Activated T-cell treated with anti-CD3 and anti-CD28 coated beads, Interleukin-2, amount 50 U/mL, for 48 hours (primary cell): Measurements from ENCODE around the gene ANKZF1.
A peak's percentile ranks its signal among the peaks of the same experiment; 100 is the strongest.
"Not testable (repeated sequence)": the region's sequence is repeated elsewhere in the genome, so short reads cannot be mapped to it uniquely, and the experiment has no call there.

Experiments used
- DNase-seq, 2 experiments: peaks; one replicate each; pipeline ENCODE4 v3.0.0-alpha.2; 2020

ANKZF1 gene, protein sequence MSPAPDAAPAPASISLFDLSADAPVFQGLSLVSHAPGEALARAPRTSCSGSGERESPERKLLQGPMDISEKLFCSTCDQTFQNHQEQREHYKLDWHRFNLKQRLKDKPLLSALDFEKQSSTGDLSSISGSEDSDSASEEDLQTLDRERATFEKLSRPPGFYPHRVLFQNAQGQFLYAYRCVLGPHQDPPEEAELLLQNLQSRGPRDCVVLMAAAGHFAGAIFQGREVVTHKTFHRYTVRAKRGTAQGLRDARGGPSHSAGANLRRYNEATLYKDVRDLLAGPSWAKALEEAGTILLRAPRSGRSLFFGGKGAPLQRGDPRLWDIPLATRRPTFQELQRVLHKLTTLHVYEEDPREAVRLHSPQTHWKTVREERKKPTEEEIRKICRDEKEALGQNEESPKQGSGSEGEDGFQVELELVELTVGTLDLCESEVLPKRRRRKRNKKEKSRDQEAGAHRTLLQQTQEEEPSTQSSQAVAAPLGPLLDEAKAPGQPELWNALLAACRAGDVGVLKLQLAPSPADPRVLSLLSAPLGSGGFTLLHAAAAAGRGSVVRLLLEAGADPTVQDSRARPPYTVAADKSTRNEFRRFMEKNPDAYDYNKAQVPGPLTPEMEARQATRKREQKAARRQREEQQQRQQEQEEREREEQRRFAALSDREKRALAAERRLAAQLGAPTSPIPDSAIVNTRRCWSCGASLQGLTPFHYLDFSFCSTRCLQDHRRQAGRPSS

DNA sequence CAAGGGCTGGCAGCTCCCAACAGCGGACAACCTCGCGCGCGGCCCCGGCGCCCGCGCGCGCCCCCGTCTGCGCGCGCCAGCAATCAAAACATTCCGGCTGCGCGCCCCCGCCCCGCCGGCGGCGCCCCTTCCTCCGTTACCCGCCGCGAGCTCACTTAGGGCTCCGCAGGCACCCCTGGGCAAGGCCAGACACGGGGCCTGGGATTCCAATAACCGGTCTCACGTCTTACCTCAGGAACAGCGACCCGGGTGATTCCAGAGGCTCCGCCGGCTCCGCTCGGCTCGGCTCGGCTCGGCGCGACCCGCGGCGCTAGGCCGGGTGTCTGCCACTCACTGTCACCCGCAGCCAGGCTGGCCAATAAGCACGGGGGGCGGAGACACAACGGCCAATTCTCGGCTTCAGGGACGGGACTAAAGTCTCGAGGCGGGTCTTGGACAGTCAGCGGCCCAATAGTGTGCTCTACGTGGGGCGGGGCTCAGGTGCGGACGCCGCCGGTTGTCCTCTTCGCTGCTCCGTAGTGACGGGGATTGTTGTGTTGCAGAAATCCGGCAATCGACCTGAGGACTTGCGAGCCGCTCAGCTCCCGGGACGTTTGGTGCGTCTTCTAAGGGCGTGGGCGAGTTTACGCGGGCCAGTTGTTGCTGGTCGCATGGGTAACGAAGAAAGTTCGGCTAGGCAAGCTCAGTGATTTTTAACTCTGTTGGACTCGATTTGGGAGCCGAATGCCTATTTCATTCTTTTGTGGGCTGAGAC is at the start of gene ANKZF1, which contains the start of gene ATG9A:
Gene ANKZF1 (plus strand): TSS at position 502 of the 754 bp plus-strand sequence. CDS start 452 bp downstream, outside the sequence.
Gene ATG9A (minus strand): TSS at position 332 of the 754 bp plus-strand sequence. CDS start 1,612 bp downstream, outside the sequence.
- DNase-seq, result peak; percentile 99

DNA sequence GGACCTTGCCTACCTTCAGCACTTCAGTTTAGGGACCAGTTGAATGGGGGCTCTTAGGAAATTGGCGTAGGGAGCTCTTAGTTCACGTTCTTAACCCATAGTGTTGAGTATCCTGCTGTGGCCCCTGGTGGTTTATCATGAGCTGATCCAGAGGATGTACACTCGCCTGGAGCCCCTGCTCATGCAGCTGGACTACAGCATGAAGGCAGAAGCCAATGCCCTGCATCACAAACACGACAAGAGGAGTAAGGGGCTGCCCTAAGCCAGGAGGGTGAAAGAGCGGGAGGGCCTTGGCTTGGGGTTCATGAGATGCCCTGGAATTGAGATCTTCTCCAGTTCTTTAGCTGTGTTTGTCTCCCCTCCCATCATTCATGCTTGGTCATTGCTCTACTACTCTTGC is 48.6 kb upstream of the ANKZF1 start:
- no peak for DNase-seq

DNA sequence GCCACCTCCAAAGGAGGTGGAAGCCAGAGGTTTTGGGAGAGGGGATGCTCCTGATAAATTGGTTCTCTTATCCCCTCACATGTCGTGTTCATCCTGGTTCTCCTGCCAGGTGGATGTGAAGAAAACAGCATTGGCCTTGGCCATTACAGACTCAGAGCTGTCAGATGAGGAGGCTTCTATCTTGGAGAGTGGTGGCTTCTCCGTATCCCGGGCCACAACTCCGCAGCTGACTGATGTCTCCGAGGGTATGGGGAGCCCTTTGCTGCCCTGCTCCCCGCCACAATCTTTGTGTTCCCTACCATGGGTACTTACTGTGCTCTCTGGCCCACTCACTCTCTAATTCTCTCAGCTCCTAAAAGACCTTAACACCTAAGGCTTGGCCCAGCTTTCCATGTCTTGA is 48.1 kb upstream of the ANKZF1 start:
- no peak for DNase-seq

DNA sequence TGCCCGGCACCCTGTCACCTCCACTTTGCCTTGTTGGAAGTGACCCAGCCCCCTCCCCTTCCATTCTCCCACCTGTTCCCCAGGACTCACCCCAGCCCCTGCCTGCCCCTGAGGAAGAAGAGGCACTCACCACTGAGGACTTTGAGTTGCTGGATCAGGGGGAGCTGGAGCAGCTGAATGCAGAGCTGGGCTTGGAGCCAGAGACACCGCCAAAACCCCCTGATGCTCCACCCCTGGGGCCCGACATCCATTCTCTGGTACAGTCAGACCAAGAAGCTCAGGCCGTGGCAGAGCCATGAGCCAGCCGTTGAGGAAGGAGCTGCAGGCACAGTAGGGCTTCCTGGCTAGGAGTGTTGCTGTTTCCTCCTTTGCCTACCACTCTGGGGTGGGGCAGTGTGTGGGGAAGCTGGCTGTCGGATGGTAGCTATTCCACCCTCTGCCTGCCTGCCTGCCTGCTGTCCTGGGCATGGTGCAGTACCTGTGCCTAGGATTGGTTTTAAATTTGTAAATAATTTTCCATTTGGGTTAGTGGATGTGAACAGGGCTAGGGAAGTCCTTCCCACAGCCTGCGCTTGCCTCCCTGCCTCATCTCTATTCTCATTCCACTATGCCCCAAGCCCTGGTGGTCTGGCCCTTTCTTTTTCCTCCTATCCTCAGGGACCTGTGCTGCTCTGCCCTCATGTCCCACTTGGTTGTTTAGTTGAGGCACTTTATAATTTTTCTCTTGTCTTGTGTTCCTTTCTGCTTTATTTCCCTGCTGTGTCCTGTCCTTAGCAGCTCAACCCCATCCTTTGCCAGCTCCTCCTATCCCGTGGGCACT is 47.1 kb upstream of the ANKZF1 start:
- no peak for DNase-seq

DNA sequence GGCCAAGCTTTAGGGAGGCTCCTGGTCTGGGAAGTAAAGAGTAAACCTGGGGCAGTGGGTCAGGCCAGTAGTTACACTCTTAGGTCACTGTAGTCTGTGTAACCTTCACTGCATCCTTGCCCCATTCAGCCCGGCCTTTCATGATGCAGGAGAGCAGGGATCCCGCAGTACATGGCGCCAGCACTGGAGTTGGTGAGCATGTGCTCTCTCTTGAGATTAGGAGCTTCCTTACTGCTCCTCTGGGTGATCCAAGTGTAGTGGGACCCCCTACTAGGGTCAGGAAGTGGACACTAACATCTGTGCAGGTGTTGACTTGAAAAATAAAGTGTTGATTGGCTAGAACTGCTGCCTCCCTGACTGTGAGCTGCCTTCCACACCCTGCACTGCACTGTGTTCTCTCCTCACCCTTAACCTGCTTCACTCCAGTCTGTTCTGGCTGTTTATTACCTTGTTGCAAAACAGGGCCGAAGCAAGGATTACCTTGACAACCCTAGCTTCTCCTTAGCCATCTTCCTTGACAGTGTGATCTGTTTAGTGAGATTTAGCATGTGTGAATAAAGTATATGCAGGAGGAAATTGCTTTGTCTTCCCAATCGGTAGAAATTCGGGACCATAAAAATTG is 46.3 kb upstream of the ANKZF1 start:
- DNase-seq, result no peak

DNA sequence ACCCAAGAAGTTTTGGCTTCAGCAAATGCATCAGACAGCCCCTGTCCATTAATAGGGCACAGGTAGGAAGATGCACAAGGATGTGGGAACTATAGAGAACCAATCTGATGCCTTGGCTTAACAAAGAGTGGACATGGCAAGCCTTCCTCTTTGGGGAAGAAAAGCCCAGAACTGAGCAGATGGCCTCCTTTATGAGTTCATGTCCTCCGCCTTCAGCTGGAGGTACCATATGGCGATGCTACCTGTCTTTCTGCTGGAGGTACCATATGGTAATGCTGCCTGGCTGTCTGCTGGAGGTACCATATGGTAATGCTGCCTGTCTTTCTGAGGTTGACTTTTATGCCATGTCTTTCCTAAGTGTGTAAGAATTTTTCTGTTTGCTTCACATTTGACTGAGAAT is 45.5 kb upstream of the ANKZF1 start:
- DNase-seq, result no peak

DNA sequence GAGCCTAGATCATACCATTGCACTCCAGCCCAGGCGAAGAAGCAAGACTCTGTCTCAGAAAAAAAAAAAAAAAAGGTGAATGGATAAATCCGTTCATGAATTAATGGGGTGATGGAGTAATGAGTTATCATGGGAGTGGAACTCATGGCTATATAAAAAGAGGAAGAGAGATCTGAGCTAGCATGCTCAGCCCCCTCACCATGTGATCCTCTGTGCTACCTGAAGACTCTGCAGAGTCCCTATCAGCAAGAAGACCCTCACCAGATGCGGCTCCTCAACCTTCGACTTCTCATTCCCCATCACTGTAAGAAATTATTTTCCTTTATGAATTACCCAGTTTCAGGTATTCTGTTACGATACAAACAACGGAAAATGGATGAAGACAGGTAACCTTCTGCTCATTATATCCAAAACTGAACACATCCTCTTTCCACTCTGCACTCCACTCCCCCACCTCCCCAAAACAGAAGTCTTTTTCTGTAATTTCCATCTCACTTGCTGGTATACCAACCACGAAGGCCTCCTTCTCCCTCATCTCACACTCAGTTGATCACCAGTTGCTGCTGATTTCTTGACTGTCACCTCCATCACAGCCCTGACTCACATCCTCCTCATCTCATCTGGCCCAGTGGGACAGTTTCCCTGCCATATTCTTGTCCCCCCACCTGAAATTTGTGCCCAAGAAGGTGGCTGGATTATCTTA is 42.7 kb upstream of the ANKZF1 start:
- peak; percentile 43 to 52 for DNase-seq

DNA sequence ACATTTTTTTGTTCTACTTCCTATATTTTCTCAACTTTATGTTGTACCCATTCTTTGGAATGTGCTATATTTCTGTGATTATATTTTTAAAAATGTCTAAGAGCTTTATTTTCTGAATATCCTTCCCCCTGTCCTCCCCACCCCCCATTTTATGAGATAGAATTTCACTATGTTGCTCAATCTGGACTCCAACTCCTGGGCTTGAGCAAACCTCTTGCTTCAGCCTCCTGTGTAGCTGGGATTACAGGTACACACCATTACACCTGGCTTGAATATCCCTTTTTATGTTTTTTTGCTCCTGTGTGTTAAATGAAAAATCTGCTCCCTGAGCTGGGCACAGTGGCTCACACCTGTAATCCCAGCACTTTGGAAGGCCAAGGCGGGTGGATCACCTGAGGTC is 32.2 kb upstream of the ANKZF1 start:
- DNase-seq, result no peak

DNA sequence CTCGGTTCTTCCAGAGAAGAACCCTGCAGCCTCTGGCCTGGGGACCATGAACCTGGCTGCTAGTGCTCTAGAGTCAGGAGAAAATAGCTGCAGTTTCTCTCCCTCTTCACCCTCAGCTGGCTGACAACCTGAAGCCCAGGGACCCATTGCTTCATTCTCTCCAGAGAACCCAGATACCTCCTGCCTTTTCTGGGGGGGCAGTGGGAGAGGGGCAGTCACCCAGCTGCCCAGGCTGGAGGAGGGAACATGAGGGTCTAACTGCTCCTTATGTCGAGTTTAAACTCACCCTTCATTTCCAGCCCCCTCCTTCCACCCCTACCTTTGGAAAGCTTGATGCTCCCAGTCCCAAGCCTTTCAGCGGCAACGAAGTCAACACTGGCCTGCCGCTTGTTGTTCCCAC is 30.6 kb upstream of the ANKZF1 start:
- no peak for DNase-seq

DNA sequence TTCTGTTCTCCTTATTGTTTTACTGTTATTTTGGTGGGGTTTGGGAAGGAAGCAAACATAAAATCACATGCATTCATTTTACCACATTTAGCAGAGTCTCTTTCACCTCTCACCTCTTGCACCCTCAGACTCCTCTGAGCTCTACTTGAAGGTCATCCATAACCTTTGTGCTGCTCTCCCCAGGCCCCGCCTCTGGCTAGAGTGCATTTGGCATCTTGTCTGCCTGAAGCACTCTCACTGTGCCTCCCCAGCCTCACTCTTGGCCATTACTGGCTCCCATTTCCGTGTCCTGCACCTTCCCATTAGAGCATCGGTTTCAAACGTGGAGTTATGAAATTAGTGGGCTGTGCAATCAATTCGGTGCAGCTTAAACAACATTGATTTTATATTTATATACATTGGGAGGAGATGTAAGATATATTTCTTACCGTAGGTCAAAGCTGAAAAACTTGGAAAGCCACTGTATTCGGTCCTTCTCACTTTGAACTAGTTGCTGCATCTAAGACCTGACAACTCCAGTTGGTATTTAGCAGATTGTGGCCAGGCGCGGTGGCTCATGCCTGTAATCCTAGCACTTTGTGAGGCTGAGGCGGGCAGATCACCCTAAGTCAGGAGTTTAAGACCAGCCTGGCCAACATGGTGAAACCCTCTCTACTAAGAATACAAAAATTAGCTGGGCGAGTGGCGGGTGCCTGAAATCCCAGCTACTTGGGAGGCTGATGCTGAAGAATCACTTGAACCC is 30.0 kb upstream of the ANKZF1 start:
- no peak for DNase-seq

DNA sequence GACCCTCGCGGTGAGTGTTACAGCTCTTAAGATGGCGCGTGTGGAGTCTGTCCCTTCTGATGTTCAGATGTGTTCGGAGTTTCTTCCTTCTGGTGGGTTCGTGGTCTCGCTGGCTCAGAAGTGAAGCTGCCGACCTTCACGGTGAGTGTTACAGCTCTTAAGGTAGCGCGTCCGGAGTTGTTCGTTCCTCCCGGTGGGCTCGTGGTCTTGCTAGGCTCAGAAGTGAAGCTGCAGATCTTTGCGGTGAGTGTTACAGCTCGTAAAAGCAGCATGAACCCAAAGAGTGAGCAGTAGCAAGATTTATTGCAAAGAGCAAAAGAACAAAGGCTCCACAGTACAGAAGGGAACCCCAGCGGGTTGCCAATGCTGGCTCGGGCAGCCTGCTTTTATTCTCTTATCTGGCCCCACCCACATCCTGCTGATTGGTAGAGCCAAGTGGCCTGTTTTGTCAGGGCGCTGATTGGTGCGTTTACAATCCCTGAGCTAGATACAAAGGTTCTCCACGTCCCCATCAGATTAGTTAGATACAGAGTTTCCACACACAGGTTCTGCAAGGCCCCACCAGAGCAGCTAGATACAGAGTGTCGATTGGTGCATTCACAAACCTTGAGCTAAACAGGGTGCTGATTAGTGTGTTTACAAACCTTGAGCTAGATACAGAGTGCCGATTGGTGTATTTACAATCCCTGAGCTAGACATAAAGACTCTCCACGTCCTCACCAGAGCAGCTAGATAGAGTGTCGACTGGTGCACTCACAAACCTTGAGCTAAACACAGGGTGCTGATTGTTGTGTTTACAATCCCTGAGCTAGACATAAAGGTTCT is 28.9 kb upstream of the ANKZF1 start:
- peak; percentile 62 to 70 for DNase-seq

DNA sequence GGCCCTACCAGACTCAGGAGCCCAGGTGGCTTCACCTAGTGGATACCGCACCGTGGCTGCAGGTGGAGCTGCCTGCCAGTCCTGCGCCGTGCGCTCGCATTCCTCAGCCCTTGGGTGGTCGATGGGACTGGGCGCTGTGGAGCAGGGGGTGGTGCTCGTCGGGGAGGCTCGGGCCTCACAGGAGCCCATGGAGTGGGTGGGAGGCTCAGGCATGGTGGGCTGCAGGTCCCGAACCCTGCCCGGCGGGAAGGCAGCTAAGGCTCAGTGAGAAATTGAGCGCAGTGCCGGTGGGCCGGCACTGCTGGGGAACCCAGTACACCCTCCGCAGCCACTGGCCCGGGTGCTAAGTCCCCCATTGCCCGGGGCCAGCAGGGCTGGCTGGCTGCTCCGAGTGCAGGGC is 28.3 kb upstream of the ANKZF1 start:
- not testable (repeated sequence) for DNase-seq

DNA sequence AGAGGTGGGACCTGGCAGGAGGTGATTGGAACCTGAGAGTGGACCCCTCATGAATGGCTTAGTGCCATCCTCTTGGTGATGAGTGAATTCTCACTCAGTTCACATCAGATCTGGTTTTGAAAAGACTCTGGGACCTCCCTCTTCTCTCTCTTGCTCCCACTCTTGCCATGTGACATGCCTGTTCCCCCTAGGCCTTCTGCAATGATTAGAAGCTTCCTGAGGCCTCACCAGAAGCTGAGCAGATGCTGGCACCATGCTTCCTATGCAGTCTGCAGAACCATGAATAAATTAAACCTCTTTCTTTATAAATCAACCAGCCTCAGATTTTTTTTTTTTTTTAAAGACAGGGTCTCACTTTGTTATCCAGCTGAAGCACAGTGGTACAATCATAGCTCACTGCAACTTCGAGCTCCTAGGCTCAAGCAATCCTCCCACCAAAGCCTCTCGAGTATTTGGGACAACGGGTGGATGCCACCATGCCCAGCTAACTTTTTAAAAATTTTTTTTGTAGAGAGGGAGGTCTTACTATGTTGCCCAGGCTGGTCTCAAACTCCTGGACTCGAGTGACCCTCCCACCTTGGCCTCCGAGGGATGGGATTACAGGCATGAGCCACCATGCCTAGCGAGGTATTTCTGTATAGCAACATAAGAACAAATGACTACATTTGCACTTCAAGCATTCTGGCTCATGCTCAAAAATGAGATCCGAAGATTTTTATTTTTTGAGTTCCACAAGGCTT is 25.0 kb upstream of the ANKZF1 start:
- no peak for DNase-seq

DNA sequence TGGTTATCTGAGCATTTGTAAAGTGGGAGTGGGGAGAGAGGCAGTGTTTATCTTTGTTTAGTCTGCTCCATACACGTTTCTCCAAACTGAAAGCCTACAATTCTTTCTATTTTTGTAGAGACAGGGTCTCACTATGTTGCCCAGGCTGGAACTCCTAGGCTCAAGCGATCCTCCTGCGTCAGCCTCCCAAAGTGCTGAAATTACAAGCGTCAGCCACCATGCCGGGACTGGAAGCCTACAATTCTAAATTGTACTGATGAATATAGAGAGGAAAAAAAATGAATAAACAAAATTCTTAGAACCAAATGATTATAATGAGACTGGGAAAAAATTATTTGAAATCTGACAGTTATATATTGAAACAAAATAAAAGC is 24.5 kb upstream of the ANKZF1 start:
- DNase-seq, result no peak

DNA sequence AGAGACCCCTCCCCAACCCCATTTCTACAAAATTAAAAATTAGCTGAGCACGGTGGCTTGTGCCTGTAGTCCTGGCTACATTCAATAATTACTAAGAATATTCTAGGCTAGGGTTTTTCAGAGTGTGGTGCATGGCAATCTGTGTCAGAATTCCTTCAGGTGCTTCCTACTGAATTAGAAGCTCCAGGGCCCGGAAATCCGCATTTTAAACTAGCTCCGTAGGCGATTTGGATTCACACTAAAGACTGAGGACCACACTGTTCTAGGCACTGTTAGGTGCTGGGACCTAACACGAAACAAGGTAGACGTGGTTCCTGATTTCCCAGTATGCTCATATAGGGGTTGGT is 23.7 kb upstream of the ANKZF1 start:
- no peak for DNase-seq

DNA sequence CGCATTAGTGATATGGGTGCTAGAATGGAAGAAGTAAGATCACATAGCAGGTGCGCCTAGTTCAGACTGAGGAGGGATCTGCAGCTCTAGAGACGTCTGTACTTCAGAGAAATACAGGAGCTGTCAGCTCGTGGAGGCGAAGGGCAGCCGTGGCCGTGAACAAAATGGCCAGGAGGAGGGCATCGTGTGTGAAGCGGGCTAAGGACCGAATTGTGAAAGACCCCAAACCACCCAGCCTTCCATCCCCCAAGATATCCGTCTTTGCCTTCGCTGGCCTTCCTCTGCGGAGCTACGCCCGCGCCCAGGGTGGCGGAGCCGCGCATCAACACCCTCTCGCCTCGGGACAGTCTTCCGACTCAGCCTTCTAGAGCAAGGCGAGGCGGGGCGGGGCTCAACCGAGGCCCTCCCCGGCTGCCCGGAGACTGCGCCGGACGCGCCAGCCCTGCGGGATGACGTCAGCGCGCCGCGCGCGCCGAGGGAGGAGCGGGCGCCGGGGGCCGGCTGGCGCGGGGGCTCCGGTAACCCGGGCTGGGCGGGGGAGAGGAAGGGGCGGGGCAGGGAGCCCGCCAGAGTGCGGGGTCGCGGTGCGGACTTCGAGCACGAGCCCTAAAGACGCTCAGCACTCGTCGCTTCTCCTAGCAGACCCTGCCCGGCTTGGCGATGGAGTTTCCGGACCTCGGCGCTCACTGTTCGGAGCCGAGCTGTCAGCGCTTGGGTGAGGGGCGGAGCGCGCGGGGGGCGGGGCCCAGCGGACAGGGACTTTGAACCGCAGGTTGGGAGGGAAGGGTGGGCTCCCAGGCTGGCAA is 23.1 kb upstream of the ANKZF1 start, which contains the start of gene ZFAND2B:
Gene ZFAND2B (plus strand): TSS at position 455 of the 806 bp plus-strand sequence. CDS start 206 bp downstream, at position 661.
- peak; percentile 95 to 96 for DNase-seq

DNA sequence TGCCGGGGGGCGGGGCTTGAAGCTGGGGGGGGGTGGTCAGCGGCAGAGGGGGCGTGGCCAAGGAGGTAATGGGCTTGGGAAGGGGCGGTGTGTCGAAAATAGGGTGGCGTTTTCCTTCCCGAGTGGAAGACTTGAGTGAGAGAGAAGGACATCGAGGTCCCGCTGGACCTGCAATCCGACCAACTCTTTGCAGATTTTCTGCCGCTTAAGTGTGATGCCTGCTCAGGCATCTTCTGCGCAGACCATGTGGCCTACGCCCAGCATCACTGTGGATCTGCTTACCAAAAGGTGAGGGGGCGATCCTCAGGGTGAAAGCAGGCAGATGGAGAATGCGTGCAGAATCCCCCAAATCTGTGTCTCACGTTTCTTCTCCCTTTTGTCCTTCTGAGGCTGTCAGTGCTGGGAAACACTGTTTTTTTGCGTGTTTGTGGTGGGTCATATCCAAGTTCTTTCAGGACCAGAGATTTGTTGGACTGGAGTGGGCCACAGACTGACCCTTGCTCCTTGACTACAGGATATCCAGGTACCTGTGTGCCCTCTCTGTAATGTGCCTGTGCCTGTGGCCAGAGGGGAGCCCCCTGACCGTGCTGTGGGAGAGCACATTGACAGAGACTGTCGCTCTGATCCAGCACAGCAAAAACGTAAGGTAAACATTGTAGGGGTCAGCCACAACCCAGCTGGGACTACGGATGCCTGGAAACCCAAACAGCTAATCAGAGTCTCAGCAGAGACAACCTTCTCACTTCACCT is 22.3 kb upstream of the ANKZF1 start:
- no peak for DNase-seq
